SU-DHL-6 (cell line): Measurements from ENCODE around the gene TLCD3A.
A peak's percentile ranks its signal among the peaks of the same experiment; 100 is the strongest.

Source experiments
- H2AFZ ChIP-seq: fragments of 200-600 bp; sonication (generic); 2 replicates; pipeline ENCODE4 v1.6.1; 2014; ENCODE audit warnings: low read depth, mild to moderate bottlenecking, moderate library complexity, mixed read lengths, antibody characterized with exemption, low read length; ENCODE audit not compliant: severe bottlenecking
- H3F3A ChIP-seq: fragments of 200-600 bp; shearing (Covaris generic); 2 replicates; pipeline ENCODE4 v1.6.0; 2016; ENCODE audit warnings: antibody characterized with exemption, mild to moderate bottlenecking; ENCODE audit not compliant: insufficient read depth
- H3K27ac ChIP-seq: fragments of 200-600 bp; sonication (generic); 2 replicates; pipeline ENCODE4 v1.5.1; 2016; ENCODE audit warnings: low read depth, mild to moderate bottlenecking, low read length, moderate library complexity, mixed read lengths
- H3K27me3 ChIP-seq: fragments of 200-600 bp; sonication (generic), shearing (Covaris generic); 2 replicates; pipeline ENCODE4 v1.6.0; 2014; ENCODE audit warnings: mild to moderate bottlenecking, low read length
- H3K36me3 ChIP-seq: fragments of 200-600 bp; sonication (generic); 2 replicates; pipeline ENCODE4 v1.6.1; 2014; ENCODE audit warnings: mild to moderate bottlenecking, low read length, mixed read lengths
- H3K4me2 ChIP-seq: fragments of 300-600, 200-600 bp; shearing (Covaris generic), sonication (generic); 2 replicates; pipeline ENCODE4 v1.6.0; 2014; ENCODE audit warnings: low read length, low read depth, mild to moderate bottlenecking; ENCODE audit not compliant: poor library complexity, severe bottlenecking
- H3K4me3 ChIP-seq: fragments of 200-600 bp; sonication (generic); 2 replicates; pipeline ENCODE4 v1.5.1; 2014; ENCODE audit warnings: antibody characterized with exemption, low read length, mild to moderate bottlenecking, mixed read lengths; ENCODE audit not compliant: insufficient read depth, poor library complexity, severe bottlenecking
- H3K79me2 ChIP-seq: fragments of 200-600 bp; sonication (generic); 2 replicates; pipeline ENCODE4 v1.6.1; 2014; ENCODE audit warnings: mild to moderate bottlenecking, low read length, moderate library complexity; ENCODE audit not compliant: insufficient read depth
- H3K9ac ChIP-seq: fragments of 200-600 bp; sonication (generic); 2 replicates; pipeline ENCODE4 v1.7.0; 2014; ENCODE audit warnings: mild to moderate bottlenecking, low read length
- H3K9me2 ChIP-seq: fragments of 200-600 bp; sonication (generic); replicated peaks from 2 replicates; pipeline ENCODE4 v1.6.1; 2014; ENCODE audit warnings: low read length; ENCODE audit not compliant: insufficient read depth
- H3K9me3 ChIP-seq: fragments of 200-600 bp; sonication (generic); 2 replicates; pipeline ENCODE4 v1.6.1; 2014; ENCODE audit warnings: low read length, mixed read lengths; ENCODE audit not compliant: insufficient read depth
- H4K20me1 ChIP-seq: fragments of 200-600 bp; sonication (generic); 2 replicates; pipeline ENCODE4 v1.6.1; 2014; ENCODE audit warnings: low read depth, mild to moderate bottlenecking, antibody characterized with exemption, low read length, moderate library complexity, mixed read lengths
- CTCF ChIP-seq: fragments of 200-600 bp; sonication (generic); IDR thresholded peaks from one replicate; pipeline ENCODE4 v1.5.1; 2017; ENCODE audit warnings: antibody characterized with exemption, mild to moderate bottlenecking, low read length, moderate library complexity; ENCODE audit not compliant: insufficient read depth, poor library complexity, severe bottlenecking
- EZH2phosphoT487 ChIP-seq: fragments of 200-600 bp; sonication (generic), shearing (Covaris generic); conservative IDR thresholded peaks from 2 replicates; pipeline ENCODE4 v1.6.1; 2018; ENCODE audit warnings: mild to moderate bottlenecking, antibody characterized with exemption, low read length, moderate library complexity, mixed read lengths

Gene TLCD3A

GRCh38 chr17:750431-751037, 18.1 kb downstream of the TLCD3A start:
- Histone ChIP-seq H3K27me3 (no peaks in the 10 kb centered on the region), H3K36me3 (no peaks in the 10 kb centered on the region), H3K4me2 (peak overlapping the region; percentile 95), H3K9me2 (no peaks in the 10 kb centered on the region), H3K9ac (peak overlapping the region; percentile 98), H3F3A (peaks cover 20% of the 10 kb centered on the region), H4K20me1 (peaks cover 2% of the 10 kb centered on the region; the same call in 1 of the 2 replicates), H2AFZ (no peak overlapping the region), H3K4me3 (peak overlapping the region; percentile 91), H3K27ac (no peak overlapping the region), H3K79me2 (peaks cover 58% of the 10 kb centered on the region), H3K9me3 (no peaks in the 10 kb centered on the region)
- TF ChIP-seq CTCF (no peak), EZH2phosphoT487 (no peak)

GRCh38 chr17:751269-752001, 19.0 kb downstream of the TLCD3A start:
- H2AFZ ChIP-seq = peak overlapping the region; percentile 81
- H3K4me3 ChIP-seq = peak overlapping the region; percentile 91
- H3K79me2 ChIP-seq = peaks cover 49% of the 10 kb centered on the region

DNA sequence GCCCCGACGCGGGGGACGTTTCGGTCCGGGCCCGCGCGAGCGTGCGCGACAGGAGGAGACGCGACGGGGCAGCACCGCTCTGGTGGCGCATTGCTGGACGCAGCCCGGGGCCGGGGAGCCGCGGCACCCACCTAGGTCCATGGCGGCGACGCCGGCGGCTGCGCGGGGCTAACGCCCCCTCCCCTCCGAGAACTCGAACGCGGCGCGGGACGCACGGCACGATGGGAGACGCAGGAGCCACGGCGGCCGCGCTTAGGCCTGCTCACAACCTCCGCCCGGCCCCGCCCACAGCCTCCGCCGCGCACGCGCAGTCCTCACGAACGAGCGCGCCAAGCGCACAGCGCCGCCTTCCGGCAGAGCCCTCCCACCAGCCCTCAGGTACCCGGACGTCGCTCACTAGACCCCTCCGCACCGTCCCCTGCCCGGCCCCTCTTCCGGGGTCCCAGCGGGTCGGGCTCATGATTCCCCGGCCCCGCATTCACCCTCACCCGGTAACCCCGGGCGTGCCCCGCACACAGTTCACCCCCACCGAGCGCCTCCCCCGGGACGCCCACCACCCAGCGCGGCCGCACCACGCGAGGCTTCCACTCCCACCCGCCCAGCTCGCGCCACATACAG, 19.7 kb downstream of the TLCD3A start, which contains the start of gene GEMIN4:
Gene GEMIN4, minus strand, starts transcription at position 263 of the 618 bp plus-strand sequence. Its CDS starts 122 bp downstream, at position 141.
- H3K9ac ChIP-seq = peak within 1 kb of the TSS; percentile 98
- H3K27me3 ChIP-seq = no peaks in the 10 kb centered on the region
- H3F3A ChIP-seq = peaks cover 20% of the 10 kb centered on the region
- H3K9me3 ChIP-seq = no peaks in the 10 kb centered on the region
- TF ChIP-seq CTCF (peak; percentile 57), EZH2phosphoT487 (no peak)
- peaks cover 44% of the 10 kb centered on the region for H3K79me2 ChIP-seq
- peak within 1 kb of the TSS; percentile 91 for H3K4me3 ChIP-seq
- peak within 1 kb of the TSS; percentile 95 for H3K4me2 ChIP-seq
- H4K20me1 ChIP-seq = peaks cover 2% of the 10 kb centered on the region; the same call in 1 of the 2 replicates
- peak within 1 kb of the TSS; percentile 95 for H2AFZ ChIP-seq
- no peaks in the 10 kb centered on the region for H3K9me2 ChIP-seq
- peak within 1 kb of the TSS; percentile 73 for H3K27ac ChIP-seq
- H3K36me3 ChIP-seq = no peaks in the 10 kb centered on the region

More at GRCh38 chr17:751269-752001, 19.0 kb downstream of the TLCD3A start:
- peak overlapping the region; percentile 95 for H3K4me2 ChIP-seq
- peak overlapping the region; percentile 73 for H3K27ac ChIP-seq
- peaks cover 2% of the 10 kb centered on the region; the same call in 1 of the 2 replicates for H4K20me1 ChIP-seq
- TF ChIP-seq CTCF (no peak), EZH2phosphoT487 (no peak)
- H3K36me3 ChIP-seq = no peaks in the 10 kb centered on the region
- H3K9me2 ChIP-seq = no peaks in the 10 kb centered on the region
- peaks cover 20% of the 10 kb centered on the region for H3F3A ChIP-seq
- H3K9me3 ChIP-seq = no peaks in the 10 kb centered on the region
- peak overlapping the region; percentile 98 for H3K9ac ChIP-seq
- no peaks in the 10 kb centered on the region for H3K27me3 ChIP-seq
